Stimulated activated CD8-positive, alpha-beta memory T cell treated with anti-CD3 and anti-CD28 coated beads, Interleukin-7, amount 100 ng/mL, for 48 hours (primary cell): ENCODE results near the gene FBXO5.
"Not testable (repeated sequence)": the region's sequence is repeated elsewhere in the genome, so short reads cannot be mapped to it uniquely, and the experiment has no call there.

ENCODE experiments used
- DNase-seq, 2 donors: peaks; one replicate each; pipeline ENCODE4 v3.0.0-alpha.2; 2020; ENCODE audit warnings: low read depth in 1 of 2; ENCODE audit errors: extremely low read depth in 1 of 2

FBXO5 gene

DNA sequence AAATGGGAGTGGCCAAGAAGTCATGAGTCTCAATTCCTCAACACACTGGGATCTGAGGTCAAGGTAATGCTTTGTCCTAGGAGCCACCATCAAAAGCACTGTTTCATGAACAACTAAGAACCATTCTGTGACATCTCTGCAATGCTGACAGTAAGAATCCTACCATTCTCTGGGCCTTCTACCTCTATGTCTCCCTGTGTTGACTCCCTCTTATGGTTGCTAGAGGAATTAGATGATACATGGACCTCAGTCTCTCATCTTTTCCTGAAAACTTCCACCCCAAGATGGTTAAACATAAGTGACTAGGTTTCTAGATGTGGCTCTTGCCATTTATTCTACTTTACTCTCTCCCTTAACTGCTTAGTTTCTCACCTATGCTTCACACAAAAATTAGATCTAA lies 10.6 kb upstream of the FBXO5 start:
- no peak for DNase-seq

DNA sequence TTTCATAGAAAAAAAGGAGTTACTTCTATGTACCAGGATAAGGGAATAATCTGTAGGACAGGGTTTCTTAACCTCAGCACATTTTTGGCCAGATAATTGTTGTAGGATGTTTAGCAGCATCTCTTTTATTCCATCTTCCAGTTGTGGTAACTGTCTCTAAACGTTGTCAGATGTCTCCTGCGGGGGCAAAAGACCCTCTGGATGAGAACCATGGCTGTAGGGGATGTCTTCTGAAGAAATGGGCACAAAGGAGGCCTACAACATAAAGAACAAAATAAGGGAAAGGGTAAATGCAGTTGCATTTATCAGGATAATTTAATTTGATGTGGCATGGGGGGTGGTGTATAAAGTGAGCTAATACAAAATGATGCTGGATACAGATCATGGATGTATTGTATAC lies 4.1 kb upstream of the FBXO5 start:
- DNase-seq: no peak

GRCh38 chr6:152985300-152985699 lies 2.5 kb upstream of the FBXO5 start:
- DNase-seq: not testable (repeated sequence)

DNA sequence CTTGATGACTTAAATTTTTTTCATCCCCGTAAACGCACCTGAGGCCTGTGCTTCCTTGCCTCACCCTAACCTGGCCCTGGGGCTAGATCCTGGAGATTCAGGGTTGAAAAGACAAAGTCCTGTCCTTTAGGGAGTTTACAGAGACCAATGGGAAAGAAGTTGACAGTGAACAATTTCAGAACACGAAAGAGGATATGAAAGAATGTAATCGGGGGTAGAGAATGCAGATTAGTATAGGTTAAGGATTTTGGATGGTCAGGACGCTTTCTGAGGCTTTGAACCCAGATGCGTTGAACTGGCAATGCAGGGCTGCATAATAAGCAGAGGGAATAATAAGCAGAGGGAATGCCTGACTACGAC lies 1.7 kb upstream of the FBXO5 start:
- no peak for DNase-seq

- peak; percentile 76 to 93 for DNase-seq
Measured at GRCh38 chr6:152983637-152984512, 1.0 kb upstream of the FBXO5 start.

GRCh38 chr6:152981989-152982903 lies 595 bp downstream of the FBXO5 start:
- no peak for DNase-seq

DNA sequence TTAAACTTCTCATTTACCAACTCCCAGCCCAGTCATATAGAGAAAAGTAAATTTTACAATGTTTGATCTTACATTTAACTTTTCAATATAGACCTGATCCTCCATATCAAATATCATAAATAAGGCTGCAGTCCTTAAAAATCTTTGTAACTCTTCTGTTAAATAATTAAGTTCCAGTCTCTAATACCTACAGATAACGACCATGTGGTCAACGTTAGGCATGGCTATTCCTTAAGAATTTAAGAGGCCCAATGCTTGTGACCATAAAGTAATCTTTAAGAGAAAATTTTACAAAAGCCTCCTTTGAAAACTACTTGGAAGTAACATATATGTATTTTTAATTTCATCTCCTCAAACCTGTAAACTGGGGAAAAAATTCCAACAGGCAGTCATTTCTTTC lies 1.6 kb downstream of the FBXO5 start:
- DNase-seq: no peak

GRCh38 chr6:152980656-152981055 lies 2.2 kb downstream of the FBXO5 start:
- no peak for DNase-seq

GRCh38 chr6:152979116-152979515 lies 3.7 kb downstream of the FBXO5 start:
- no peak for DNase-seq

- DNase-seq: no peak
Measured at GRCh38 chr6:152978058-152978457, 4.8 kb downstream of the FBXO5 start.

DNA sequence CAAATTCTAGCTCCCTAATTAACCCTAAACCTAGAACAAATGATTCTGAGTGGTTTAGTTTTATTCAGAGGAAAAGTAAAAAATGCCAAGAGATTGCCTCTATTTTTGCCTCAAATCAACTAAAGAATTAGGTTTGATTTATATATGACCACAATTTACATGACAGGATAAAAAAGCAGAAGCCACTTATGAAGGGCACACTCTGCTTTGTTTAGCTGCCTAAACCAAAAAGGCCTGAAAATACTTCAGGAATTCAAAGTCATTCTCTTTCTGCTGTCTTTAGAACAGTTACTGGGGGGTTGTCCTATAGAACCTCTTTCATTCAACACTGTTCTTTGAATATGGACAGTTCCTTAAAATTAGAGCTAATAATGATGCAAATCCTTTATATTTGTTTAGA lies 5.3 kb downstream of the FBXO5 start:
- no peak for DNase-seq

GRCh38 chr6:152976749-152977148 lies 6.1 kb downstream of the FBXO5 start:
- DNase-seq: no peak

GRCh38 chr6:152975204-152975915 lies 7.5 kb downstream of the FBXO5 start:
- DNase-seq: no peak

GRCh38 chr6:152973916-152974315 lies 8.9 kb downstream of the FBXO5 start:
- DNase-seq: no peak

- DNase-seq: no peak
Measured at GRCh38 chr6:152969688-152970418, 13.0 kb downstream of the FBXO5 start.

GRCh38 chr6:152966168-152966894 lies 16.5 kb downstream of the FBXO5 start:
- DNase-seq: not testable (repeated sequence)

- DNase-seq: no peak
Measured at GRCh38 chr6:152959333-152959732, 23.5 kb downstream of the FBXO5 start.

GRCh38 chr6:152957796-152958195 lies 25.0 kb downstream of the FBXO5 start:
- DNase-seq: no peak

DNA sequence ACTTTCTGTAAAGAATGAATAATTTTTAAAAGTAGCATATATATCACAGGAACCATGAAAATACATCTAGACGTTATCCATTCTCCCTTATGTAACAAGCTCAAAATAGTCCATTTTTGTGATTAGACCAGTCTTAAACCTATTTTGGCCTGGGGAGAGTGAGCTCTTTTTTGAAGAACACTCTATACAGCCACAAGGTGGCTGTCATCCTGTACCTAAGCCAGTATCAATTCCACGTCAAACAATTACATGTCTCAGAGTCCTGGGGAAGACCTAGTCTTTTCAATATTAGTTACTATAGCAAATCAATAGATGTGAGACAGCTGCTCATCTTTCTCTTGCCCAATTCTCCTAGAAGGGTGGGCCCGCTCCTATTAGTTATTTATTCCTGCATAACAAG lies 28.4 kb downstream of the FBXO5 start:
- DNase-seq: no peak
